HG02870 (cell line): ENCODE results near the gene PLEKHM3.
A peak's percentile ranks its signal among the peaks of the same experiment; 100 is the strongest.
"Not testable (repeated sequence)": the region's sequence is repeated elsewhere in the genome, so short reads cannot be mapped to it uniquely, and the experiment has no call there.

Experiments
- ATAC-seq: cut with Tn5 transposase; IDR thresholded peaks from one replicate; pipeline ENCODE4 v1.9.1; 2021; ENCODE audit warnings: mild to moderate bottlenecking, moderate library complexity; ENCODE audit not compliant: unreplicated experiment

Gene PLEKHM3

DNA sequence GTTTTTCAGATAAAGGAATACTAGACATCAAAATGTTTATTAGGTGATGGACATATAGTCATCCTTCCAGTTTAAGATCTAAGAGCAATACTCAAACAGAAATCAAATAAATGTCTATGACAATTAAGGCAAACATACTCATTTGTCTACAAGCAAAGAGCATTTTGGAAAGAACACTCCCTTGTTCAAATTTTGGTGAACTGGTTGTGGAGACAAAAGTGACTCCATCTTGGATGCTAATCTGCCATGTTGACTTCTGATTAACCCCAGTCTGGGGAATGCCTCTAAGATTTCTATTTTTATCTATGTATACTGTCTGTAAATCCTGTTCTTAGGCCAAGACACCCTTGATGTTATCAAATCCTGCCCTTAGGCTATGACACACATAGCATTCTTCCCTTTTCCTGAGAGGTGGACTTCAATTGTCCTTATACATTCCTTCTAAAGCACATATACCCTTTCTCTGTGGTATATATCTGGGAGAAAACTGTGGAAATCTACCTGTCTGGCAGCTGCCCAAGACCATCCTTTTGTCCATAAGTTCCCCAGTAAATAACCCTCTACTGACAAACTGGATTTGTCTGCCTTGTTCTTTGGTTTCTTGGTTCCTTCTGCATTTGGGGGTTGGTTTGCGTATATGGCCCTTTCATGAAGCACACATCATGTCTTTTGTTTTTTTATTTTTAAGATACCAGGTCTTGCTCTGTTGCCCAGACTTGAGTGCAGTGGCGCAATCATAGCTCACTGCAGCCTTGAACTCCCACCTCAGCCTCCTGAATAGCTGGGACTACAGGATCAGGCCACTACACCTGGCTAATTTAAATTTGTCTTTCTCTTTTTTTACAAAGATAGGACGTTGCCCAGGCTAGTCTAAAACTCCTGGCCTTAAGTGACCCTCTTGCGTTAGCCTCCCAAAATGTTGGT lies 12.5 kb upstream of the PLEKHM3 start:
- ATAC-seq: no peak

DNA sequence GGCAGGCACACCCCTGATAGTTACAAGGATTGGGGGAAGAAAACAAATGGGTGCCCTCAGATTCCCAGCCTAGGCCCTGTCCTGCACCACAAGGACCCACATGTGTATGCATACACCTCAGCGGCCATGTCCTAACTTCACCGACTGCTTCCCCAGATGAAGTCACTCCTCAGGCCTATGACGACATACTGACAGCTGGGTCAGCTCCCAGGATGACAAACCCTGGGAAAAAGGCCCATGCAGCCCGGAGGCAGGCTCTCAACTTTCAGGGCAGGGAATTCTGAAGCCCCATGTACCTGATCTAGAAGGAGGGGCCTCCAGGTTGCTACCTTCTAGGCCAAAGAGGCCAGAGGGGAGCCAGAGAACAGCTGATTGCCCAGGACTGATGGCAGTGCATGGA lies 11.0 kb upstream of the PLEKHM3 start:
- ATAC-seq: no peak

DNA sequence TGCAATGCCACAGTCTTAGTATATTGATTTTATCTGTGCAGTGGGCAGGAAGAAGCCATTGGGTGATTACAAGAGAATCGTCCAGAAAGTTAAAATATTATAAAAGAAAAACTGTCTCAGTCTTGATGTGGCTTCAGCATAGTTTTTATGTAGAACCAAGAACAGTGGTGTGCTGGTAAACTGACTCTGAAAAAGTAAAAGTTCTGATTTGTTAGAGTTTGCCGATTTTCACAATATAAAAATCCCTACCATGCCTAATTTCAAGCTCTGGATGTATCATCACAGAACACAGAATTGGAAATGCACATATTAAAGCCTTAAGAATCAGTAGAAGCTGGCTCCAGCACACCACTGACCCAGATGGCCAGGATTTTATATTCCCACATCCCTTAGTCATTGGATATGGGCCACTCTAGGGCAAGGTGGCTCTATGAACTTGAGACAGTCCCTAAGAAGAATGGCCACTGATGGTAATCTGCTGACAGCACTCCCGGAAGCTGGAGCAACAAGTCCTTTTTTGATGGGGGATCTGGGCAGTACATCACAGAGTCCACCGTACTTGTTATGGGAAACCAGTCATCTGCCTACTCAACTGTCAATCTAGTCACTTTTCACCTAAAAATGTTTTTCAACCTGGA lies 9.3 kb upstream of the PLEKHM3 start:
- ATAC-seq: peak; percentile 3

DNA sequence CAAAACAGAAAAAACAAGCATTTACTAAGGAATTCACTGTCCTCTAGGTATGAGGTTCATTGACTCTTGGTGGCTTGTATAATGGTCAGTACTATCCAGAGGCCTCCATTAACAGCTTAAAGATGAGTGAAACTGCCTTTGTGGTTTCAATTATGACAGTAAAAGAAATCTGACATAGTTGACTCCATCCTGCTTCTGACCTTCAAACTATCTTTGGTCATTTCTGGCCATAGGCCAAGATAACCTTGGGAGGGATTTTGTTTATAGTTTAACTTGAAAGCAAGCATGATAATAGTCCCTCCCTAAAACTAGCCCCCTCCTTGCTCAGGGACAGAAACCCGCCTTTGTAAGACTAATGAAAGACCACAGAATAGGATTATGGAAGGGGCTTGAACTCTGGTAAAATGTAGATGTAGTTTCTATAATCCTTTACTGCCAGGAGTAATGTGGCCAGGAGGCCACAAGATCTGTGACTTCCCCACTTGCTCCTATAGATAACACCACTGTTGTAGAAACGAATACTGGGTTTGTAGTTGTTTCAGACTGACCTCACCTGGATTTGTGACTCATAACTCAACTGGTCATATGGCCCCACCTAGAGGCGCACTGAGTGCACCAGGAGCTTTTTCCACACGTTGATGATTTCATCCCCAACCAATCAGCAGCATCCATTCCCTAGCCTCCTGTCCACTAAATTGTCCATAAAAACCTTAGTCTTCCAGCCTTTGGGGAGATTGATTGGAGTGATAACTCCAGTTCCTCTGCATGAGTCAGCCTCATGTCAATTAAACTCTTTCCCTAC lies 8.6 kb upstream of the PLEKHM3 start:
- peak; percentile 96 for ATAC-seq

DNA sequence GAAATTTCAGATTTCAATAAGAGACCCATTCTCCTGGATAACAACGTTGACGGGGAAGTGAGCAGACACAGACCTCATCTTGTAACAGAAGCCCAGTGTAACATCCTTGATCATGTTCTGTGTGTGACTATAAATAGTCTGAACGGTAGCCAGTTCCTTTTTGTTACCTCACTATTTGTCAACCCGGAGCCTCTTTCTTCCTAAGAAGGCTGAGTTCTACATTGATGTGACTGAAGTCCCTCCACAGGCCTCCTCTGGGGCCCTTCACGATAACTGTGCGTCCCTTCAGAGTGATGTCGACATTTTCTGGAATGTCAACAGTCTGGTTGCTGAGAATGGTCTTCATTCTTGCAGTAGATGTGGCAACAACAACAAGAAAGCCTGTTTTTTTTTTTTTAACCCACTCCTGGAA lies 6.3 kb upstream of the PLEKHM3 start:
- ATAC-seq: no peak

DNA sequence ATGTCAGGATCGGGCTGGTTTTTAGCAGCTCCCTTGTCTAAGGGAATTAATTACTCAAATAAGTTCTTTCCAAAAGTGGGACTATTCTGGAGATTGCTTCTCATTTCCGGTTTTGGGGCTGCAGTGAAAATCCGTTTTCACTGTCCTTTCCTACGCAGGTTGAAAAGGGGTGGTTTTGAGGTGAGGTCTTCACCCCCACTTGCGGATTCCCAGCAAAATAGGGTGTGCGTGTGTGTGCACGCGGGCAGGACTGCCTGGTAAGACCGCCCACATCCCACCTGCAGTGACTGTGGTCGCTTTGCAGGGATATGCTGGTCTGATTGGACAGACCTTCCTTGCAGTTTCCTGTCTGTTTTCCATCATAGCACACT lies 472 bp upstream of the PLEKHM3 start:
- ATAC-seq: no peak

DNA sequence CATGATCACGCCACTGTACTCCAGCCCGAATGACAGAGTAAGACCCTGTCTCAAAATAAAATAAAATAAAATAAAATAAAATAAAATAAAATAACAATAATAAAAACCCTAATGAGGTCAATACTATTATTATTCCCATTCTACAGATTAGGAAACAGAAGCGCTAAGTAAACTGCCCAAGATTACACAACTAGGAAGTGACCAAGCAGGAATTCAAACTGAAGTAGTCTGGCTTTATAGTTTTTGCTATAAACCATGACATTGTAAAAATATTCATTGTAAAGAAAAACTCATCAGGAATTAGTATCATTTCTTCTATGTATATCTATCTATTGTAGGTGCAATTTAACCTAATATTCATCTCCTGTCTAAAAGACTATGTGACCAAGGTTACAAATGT lies 1.2 kb downstream of the PLEKHM3 start:
- no peak for ATAC-seq

DNA sequence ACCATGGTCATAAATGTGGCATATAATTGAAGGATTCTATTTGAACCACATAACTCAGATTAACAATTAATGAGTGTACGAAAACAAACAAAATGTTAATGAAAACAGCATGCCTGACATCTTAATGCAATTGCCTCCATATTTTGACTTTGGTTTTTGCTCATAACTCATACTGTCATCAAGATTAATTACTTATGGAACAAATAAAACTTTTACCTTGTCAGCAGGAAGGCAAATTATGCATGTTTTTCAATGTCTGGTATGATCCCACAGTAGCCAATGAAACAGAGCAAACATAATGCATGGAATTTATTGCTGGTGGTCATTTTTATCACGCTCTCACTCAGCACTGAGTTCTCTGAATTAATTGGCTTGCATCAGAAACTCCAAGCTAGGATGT lies 5.1 kb downstream of the PLEKHM3 start:
- no peak for ATAC-seq

DNA sequence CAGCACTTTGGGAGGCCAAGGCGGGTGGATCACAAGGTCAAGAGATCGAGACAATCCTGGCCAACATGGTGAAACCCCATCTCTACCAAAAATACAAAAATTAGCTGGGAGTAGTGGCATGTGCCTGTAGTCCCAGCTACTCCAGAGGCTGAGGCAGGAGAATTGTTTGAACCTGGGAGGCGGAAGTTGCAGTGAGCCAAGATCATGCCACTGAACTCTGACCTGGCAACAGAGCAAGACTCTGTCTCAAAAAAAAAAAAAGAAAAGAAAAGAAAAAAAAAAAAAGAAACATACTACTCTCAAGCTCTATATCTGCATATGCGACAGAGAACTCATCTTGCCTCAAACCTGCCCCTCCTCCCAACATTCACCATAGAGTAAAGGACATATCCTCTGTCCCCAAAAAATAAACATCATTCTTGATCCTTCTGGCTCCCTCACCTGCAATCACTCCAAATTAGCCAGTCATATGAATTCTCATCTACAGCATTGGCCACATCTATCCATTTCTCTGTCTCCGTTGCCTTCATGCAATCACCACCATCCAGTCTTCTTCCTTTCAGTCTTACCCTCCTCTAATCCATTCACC lies 7.1 kb downstream of the PLEKHM3 start:
- ATAC-seq: not testable (repeated sequence)

DNA sequence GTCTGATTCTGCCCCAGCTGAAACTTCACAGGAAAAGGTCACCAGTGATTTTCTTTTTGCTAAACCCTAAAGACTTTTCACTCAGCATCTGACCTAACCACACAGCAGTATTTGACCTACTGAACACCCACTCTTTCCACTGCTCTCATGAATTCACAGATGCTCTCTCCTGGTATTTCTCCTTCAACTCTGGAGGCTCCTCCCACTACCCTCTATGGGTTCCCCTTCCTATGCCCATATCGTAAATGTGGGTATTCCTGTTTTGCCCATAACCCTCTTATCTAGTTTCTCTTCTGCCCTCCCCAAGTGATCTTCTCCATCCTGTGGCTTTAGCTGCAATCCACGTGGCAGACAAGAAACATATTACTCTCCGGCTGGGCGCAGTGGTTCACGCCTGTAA lies 7.6 kb downstream of the PLEKHM3 start:
- ATAC-seq: no peak

DNA sequence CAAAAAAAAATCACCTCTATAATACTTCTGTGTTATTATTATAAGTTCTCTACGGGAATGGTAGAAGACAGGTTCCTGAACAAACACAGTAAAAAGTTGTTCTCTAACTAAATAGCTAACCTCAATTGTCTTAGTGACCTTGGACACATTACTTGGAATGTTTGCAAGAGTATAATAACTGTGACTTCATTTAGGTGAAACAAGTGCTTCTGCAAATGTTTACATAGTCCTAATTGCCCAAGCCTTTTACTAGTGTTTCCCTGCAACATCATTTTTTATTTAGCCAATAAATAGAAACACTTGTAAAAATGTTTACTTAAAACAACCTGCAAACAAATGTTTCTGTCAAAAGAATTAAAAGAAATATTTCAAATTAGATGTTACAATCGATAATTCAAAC lies 9.9 kb downstream of the PLEKHM3 start:
- no peak for ATAC-seq

DNA sequence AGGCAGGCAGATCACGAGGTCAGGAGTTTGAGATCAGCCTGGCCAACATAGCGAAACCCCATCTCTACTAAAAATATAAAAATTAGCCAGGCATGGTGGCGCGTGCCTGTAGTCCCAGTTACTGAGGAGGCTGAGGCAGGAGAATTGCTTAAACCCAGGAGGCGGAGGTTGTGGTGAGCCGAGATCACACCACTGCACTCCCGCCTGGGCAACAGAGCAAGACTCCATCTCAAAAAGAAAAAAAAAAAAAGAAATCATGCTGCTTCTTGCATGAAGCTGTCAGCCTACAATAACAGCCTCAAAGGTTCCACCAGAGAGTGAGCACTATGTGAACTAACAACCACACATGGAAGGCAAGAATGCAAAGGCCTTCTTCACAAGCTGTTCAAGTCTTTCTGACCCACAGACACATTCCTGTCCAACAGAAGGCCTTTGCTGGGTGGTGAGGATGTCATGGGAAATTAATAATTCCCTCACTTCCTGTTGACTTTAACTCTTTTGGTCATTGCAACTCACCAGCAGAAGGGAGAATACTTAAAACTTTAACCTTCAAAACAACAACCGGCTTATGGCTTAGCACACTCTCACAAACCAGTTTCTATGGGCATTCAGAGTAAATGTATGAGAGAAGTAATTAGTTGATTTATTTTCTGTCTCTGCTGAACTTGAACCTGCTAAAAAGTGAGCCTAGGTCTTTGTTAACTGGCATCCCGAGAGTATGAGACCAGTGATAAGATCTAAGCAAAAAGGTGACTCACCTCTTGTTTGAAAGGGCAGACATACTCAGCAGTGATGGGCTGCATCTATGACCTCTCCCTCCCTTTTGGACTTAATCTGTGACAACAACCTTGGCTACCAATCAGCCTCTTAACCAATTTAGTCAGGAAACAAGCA lies 11.8 kb downstream of the PLEKHM3 start:
- no peak for ATAC-seq

DNA sequence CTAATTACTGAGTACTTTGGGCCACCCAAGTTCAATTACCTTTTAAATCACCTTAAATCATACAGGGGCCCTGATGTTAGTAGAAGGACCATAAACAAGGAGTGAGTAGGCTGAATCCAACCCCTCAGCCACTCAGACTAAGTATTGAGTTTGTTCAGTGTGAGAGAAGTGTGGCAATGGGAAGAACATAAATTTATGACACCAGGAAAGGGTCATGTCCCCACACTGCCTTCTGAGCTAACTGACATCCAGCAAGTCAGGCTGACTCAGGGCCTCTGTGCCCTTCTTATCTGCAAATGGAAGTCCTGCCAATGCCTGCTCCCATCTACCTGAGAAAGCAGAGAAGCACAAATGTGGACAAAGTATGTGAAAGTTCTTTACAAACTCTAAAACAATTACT lies 12.9 kb downstream of the PLEKHM3 start:
- no peak for ATAC-seq

DNA sequence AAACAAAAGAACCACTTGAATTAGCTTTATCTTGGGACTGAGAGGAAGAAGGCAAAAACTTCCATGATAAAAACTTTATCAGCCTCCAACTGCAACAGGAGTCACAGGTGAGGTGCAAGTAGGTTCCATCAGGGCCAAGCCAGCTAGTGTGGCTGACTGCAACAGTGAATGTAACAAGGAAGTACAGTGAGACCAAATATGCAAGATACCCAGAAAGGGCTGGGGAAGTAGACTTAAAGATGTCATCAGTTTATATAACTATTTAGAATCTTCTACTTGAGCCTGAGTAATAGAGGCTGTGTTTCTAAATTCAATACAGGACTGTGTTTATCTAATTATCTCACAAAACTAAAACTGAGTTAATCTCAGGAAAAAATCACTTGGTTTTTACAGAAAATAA lies 14.8 kb downstream of the PLEKHM3 start:
- no peak for ATAC-seq

DNA sequence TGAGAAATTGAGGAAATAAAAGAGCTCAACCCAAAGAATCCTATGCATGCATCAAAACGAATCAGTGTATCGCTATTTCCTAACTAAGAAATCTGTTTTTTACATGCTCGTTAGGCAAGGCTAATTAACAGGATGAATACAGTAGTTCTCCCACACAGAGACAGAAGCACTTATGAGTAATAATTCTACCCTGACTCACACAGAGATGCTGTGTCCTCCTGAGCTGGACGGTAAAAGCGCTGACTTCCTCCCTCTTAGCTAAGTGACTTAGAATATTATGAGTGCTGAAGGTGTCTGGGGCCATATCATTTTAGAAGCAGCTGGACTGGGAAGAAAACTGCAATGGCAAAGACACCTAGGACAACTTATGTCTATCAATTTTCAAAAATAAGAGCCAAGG lies 18.5 kb downstream of the PLEKHM3 start:
- ATAC-seq: peak; percentile 77

DNA sequence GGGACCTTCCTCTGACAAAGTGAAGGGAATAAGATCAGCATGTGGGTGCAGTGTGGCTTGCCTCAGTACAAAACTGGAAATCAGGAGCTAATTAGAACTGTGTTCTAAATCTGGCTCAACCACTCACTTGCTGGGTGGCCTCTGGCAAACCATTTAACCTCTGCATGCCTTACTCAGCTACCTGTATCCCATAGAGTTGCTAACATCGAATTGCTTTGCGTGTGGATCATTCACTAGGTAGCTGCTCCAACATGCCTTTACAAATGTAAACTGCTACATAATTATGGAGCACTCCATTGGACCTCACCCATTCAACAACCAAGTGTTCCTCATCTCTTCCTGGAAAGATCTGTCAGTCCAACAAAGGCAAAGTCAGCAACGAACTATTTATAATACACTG lies 19.0 kb downstream of the PLEKHM3 start:
- no peak for ATAC-seq

DNA sequence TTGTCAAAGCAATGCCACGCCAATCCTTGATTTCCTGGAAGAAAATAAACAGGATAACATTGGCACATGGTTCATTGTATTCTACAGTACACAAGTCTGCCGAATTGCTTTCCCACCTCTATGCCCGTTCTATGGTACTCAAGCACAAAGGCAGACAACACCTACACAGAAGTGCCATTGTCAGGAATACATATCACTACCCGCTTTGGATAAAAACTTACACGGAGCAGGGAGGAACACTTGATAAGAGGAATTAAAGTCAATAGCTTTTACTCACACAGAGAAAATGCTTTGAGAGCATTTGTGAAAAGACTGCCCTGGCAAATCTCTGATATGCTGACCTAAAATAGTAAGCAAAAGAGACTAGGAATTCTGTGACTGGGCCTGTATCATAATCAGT lies 23.4 kb downstream of the PLEKHM3 start:
- no peak for ATAC-seq

DNA sequence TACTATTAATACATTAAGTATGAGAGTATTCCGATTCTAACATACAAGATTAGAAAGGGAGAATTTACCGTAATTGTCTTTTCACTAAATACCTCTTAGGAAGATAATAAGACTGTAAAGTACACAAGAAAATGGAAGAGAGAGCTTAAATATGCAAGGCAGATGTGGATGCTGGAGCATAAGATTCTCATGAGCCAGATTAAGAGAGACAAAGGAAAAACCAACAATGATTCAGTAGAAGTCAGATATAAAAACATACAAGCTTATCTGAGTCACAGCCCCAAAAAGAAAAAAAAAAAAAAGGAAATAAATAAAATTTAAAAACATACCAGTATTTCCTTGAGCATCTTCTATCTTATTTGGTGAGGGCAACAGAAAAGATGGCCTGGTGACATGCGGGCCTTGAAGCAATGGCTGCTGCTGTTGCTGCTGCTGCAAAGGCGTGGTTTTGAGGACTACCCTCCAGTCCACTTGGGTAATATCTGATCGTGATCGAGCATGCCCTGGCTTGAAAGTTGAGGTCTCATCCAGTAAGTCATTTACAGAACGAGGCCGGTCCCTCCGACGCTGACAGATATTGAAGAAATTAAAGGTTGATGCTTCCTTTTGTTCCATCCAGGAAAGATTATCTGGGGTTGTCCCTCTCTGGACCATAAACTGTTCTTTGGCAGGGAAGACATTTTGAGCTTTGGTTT lies 24.5 kb downstream of the PLEKHM3 start:
- no peak for ATAC-seq

DNA sequence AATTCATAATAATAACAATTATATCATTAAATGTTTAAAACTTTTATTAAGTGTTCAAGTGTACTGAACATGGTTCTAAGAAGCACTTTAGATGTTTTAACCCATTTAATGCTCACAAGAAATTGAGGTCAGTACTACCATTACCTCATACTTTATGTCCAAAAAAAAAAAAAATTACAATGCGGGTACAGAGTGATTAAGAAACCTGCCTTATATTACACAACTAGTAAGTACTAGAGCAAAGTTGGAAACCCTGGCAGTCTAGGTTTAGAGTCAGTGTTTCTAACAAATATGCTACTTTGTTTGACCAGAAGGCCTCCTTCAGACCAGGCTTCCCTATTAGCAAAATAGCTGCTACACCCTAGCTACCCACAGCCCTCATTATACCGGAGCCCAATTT lies 28.5 kb downstream of the PLEKHM3 start:
- no peak for ATAC-seq

DNA sequence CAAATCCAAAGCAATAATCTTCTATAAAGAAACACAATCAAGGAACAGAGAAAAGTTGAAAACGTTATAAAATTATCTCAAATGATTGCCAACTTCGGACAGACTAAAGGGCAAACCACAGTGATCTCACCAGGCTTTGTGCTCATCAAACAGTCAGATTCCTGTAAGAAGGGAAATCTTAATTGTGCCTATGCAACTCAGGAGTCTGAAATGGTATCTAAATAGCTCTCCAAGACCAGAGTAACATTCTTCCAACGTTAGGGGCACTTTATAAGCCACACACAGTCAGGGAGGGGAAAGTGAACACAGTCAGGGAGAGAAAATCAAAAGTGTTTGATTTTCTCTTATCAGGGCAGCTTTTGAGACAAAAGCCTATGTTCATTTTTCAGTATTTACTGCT lies 29.4 kb downstream of the PLEKHM3 start:
- ATAC-seq: no peak
